Measurements from ENCODE around the gene KCTD15. TPM values are rescaled to one million over a fixed set of nuclear protein-coding genes. Genes with fewer than 3 reads are reported as not detected.

Gene KCTD15
- polyA plus RNA-seq, 3 donors = 1.6 to 43.2 (median 2.1) TPM

DNA sequence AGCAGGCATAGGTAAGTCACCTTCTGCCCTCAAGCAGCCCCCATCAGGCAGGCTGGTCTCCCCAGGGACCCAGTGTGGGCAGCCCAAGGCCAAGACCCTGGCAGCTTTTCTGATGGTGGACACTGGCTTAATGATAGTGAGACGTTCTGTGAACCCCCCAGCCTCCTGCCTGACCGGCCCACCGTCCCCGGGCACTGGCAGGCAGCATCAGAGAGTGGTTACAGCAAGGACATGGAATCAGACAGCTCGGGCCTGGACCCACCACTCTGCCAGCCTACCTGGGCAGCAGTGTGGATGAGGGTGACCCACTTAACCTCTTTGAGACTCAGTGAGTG, 45.3 kb upstream of the KCTD15 start:
- Histone ChIP-seq H2AFZ (ENCODE audit: insufficient read depth, low read depth, low read length, poor library complexity, severe bottlenecking) (no peak overlapping the region), H3K4me2 (replicated peaks; ENCODE audit: extremely low read depth, low read length, poor library complexity, severe bottlenecking) (no peak overlapping the region), H3K27me3 (ENCODE audit: control insufficient read depth in 2 of 2, insufficient read depth in 2 of 2, low read length in 2 of 2) (no peaks in the 10 kb centered on the region), H3K36me3 (replicated peaks in 1 of 2; ENCODE audit: control insufficient read depth in 1 of 2, insufficient read depth in 2 of 2, low read length in 2 of 2) (no peaks in the 10 kb centered on the region), H4K20me1 (ENCODE audit: insufficient read depth, low read length) (no peaks in the 10 kb centered on the region), H3K27ac (ENCODE audit: low read depth in 1 of 2, low read length in 2 of 2) (no peak overlapping the region), H3K79me2 (ENCODE audit: insufficient read depth, low read length) (no peaks in the 10 kb centered on the region), H3K4me3 (replicated peaks in 1 of 3; ENCODE audit: low read depth in 2 of 3, low read length in 3 of 3) (no peak overlapping the region), H3K9ac (ENCODE audit: insufficient read depth, low read length, poor library complexity, severe bottlenecking) (no peak overlapping the region), H3K9me3 (replicated peaks in 1 of 2; ENCODE audit: control insufficient read depth in 1 of 2, insufficient read depth in 1 of 2, low read length in 2 of 2) (no peaks in the 10 kb centered on the region), H3K4me1 (ENCODE audit: control insufficient read depth in 1 of 2, insufficient read depth in 2 of 2, low read length in 2 of 2) (no peaks in the 10 kb centered on the region)
- WGBS (ENCODE audit: insufficient coverage) = 100% methylated on average over 4 of the region's 5 CpGs
- DNase-seq = no peak
- peaks cover 1 to 7% (median 3%) of the 10 kb centered on the region in 3 donors for H3K27me3 Mint-ChIP-seq (ENCODE audit: low read depth in 3 of 3)
- intact Hi-C loops (cut with micrococcal nuclease) = no loop called here
- no peak overlapping the region for H3K4me3 Mint-ChIP-seq
- TF ChIP-seq, protein P1, sequence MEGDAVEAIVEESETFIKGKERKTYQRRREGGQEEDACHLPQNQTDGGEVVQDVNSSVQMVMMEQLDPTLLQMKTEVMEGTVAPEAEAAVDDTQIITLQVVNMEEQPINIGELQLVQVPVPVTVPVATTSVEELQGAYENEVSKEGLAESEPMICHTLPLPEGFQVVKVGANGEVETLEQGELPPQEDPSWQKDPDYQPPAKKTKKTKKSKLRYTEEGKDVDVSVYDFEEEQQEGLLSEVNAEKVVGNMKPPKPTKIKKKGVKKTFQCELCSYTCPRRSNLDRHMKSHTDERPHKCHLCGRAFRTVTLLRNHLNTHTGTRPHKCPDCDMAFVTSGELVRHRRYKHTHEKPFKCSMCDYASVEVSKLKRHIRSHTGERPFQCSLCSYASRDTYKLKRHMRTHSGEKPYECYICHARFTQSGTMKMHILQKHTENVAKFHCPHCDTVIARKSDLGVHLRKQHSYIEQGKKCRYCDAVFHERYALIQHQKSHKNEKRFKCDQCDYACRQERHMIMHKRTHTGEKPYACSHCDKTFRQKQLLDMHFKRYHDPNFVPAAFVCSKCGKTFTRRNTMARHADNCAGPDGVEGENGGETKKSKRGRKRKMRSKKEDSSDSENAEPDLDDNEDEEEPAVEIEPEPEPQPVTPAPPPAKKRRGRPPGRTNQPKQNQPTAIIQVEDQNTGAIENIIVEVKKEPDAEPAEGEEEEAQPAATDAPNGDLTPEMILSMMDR (IDR thresholded peaks at IDR 0.05) = no peak
- H3K27ac Mint-ChIP-seq = no peak overlapping the region
- H3K4me1 Mint-ChIP-seq = no peaks in the 10 kb centered on the region
- no peaks in the 10 kb centered on the region for H3K9me3 Mint-ChIP-seq
- no peaks in the 10 kb centered on the region for H3K36me3 Mint-ChIP-seq

DNA sequence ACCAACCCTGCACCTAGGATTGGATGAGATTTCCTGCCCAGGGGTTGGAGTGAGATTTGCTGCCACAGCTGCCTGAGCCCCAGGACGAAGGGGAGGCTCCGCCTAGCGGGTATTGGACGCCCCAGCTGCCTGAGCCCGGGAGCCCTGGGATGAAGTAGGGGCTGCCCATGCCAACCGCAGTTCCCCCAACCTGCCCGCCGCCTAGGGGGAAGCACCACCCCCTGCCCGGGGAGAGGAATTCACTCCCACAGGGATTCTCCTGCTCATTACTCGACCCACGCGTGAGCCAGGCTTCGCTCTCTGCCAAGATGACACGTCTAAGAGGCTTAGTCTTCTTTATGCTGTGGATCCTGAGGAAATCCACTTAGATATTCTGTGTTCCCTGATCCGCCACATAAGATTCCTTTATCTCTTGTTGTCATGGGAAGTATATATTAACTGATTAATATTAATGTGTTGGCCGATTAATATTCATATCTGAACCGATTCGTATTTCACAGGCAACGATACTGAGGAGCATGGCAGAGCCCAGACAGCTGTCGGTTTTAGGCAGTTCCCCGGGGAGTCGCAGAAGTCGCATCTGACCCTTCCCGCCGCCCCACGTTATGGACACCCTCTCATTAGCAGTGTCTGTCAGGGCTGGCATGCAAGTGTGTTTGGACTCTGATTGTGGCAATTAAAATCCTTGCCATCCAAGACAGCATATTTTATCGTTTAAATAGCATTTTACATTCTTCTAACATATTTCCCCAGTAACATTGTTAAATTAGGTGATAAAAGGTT, 44.5 kb upstream of the KCTD15 start:
- Mint-ChIP-seq H3K36me3 (no peaks in the 10 kb centered on the region), H3K9me3 (no peaks in the 10 kb centered on the region), H3K4me3 (no peak overlapping the region), H3K4me1 (no peaks in the 10 kb centered on the region), H3K27ac (no peak overlapping the region), H3K27me3 (ENCODE audit: low read depth in 3 of 3) (peaks cover 3 to 8% (median 3%) of the 10 kb centered on the region in 3 donors)
- no peak overlapping the region for H3K4me2 ChIP-seq (replicated peaks; ENCODE audit: extremely low read depth, low read length, poor library complexity, severe bottlenecking)
- H3K4me3 ChIP-seq (replicated peaks in 1 of 3; ENCODE audit: low read depth in 2 of 3, low read length in 3 of 3) = no peak overlapping the region
- no peaks in the 10 kb centered on the region for H3K9me3 ChIP-seq (replicated peaks in 1 of 2; ENCODE audit: control insufficient read depth in 1 of 2, insufficient read depth in 1 of 2, low read length in 2 of 2)
- H3K27ac ChIP-seq (ENCODE audit: low read depth in 1 of 2, low read length in 2 of 2) = no peak overlapping the region
- no peaks in the 10 kb centered on the region for H3K4me1 ChIP-seq (ENCODE audit: control insufficient read depth in 1 of 2, insufficient read depth in 2 of 2, low read length in 2 of 2)
- 75% methylated on average over 15 of the region's 27 CpGs for WGBS (ENCODE audit: insufficient coverage)
- H2AFZ ChIP-seq (ENCODE audit: insufficient read depth, low read depth, low read length, poor library complexity, severe bottlenecking) = no peak overlapping the region
- no peak overlapping the region for H3K9ac ChIP-seq (ENCODE audit: insufficient read depth, low read length, poor library complexity, severe bottlenecking)
- no peaks in the 10 kb centered on the region for H4K20me1 ChIP-seq (ENCODE audit: insufficient read depth, low read length)
- H3K36me3 ChIP-seq (replicated peaks in 1 of 2; ENCODE audit: control insufficient read depth in 1 of 2, insufficient read depth in 2 of 2, low read length in 2 of 2) = no peaks in the 10 kb centered on the region
- no peaks in the 10 kb centered on the region for H3K79me2 ChIP-seq (ENCODE audit: insufficient read depth, low read length)
- DNase-seq = no peak
- no peaks in the 10 kb centered on the region for H3K27me3 ChIP-seq (ENCODE audit: control insufficient read depth in 2 of 2, insufficient read depth in 2 of 2, low read length in 2 of 2)
- TF ChIP-seq, protein P1 (IDR thresholded peaks at IDR 0.05) = no peak
- intact Hi-C loops (cut with micrococcal nuclease) = no loop called here
